COLO668 (cell line): ENCODE data around the gene WDR5.

ENCODE experiments used
- DNase-seq: peaks from one replicate; lab custom pipeline; 2025; ENCODE audit not compliant: unreplicated experiment; lab: John Stamatoyannopoulos, UW

Gene WDR5

GRCh38 chr9:134157378-134157885, 21.6 kb downstream of the WDR5 start:
- DNase-seq: no peak

GRCh38 chr9:134158242-134158641, 22.4 kb downstream of the WDR5 start:
- no peak for DNase-seq

DNA sequence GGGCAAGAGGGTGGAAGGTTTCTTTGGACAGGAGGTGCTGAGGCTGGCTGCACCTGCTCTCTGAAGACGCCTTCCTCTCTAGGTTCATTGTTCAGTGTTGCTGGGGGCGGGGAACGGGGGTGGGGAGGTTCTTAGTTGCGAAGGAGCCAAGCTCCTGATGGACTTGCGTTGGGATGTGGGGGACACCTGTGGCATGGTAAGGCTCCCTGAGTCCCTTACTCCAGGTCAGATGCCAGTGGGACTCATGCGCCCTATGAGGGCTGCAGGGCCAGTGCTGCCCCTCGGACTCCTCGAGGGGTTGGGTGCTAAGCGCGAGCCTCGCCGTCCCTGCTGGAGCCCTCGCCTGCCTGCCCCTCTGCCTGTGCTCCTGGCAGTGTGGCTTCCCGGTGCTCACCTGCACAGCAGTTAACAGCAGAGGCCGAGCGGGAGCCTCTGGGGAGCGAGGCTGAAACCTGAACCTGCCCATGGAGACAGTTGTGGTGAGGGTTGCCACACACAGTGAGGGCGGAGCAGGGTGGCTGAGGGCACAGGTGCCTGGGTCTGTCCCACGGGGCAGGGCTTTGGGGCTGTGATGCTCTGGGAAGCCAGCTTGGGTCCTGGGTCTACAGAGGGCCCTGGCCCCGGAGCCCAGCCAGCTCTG, 23.0 kb downstream of the WDR5 start:
- DNase-seq: peak; percentile 1

DNA sequence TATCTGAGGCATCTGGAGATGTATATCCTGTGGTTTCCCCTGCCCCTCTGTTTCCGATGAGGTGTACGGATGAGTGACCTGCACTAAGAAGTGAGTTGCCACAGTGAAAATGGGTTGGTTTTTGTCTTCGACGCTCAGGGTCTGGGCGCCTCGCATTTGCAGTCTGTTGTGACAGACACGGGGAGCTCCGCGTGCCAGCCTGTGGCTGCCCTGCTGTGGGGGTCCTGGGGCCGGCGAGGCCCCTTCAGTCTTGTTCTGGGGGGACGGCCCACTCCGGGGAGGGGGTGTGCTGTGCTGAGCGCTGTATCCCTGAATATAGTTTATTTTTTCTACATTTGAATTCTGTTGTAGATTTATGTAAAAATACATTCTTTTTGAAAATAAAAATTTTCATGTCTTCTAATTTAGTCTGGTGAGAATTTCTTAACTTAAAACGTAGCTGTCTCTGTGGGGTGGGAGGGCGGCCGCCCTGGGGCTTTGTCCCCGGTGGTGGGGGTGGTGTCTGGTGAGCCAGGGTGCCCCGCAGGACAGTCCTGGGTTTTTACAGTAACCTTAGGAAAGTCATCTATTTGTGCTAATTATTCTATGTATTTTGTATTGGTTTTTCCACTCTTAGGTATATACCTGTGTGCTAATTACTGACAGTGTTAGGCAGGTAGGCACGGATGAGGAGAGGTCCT, 23.8 kb downstream of the WDR5 start:
- DNase-seq: no peak

DNA sequence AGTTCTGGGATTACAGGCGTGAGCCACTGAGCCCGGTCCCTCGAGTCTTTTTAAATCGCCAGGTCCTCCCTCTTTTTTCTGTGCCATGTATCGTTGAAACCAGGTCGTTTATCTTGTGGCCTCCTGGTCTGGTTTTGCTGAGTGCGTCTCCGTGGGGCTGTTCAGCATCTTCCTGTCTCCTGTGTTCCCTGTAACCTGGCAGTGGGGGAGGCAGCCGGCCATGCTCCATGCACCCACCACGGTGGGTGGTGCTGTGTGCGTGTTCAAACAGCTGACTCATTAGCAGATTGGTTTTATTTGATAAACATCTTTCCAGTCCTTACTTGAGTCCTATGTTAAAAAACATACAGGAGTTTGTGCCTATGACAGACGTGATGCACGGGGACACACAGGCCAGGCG, 25.8 kb downstream of the WDR5 start:
- no peak for DNase-seq

DNA sequence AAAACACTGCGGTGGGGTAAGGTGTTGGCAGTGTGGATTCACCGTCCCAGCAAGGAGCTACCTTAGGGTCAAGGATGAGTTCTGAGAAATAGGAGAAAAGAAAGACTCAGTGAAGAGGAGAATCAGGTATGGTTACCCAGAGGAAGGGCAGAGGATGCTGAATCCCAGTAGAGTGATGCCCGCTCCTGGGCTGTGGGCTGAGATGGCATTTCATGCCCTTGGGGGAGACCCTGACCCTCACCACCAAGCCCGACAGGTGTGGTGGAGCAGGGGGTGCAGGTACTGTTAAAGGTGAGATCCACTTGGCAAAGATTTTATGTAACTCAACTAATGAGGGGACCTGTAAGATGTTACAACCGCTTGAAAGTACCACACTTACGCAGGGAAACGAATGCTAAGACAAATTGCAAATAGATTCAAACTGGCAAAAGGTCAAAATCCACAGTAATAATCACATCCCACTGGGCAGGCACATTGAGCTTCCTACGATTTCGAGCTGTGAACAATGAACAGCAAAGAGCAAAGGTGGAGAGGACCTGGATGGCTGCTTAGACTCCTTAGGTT, 26.4 kb downstream of the WDR5 start:
- DNase-seq: no peak

GRCh38 chr9:134162926-134163370, 27.1 kb downstream of the WDR5 start:
- peak; percentile 63 for DNase-seq

DNA sequence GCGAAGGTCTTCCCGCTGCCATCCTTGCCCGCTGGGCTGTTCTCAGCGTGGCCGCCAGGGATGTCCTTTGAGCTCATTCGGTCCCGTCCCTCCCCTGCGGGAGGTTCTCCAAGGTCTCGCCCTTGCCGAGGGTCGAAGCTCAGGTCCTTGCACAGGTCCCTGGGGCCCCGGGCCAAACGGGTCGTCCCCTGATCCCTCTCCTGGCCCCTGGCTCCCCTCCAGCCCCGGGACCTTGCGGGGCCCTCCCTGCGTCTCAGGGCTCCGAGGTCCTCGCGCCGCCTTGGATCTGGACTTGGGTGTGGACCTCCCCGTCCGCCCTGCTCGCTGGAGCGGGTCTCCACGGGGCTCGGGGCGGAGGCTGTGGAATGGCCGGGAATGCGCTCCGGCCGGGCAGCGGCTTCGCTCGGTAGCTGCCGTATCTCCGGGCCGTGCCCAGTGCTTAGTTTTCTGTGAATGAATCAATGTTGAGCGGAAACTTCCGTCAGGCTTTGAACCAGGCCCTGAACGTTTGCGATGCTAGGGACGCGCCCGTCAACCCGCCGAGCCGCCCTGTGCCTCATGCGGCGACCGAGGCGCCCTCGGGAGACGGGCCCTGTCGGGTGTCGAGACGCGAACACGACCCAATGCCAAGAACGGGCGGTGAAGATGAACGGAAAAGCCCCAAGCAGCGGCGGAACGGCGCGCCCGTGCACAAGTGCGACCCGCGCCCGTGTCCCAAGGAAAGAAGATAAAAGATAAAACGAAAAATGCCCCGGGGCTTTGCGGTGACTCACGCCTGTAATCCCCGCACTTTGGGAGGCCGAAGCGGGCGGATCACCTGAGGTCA, 27.7 kb downstream of the WDR5 start:
- DNase-seq: peak; percentile 73

GRCh38 chr9:134164879-134165278, 29.0 kb downstream of the WDR5 start:
- no peak for DNase-seq

GRCh38 chr9:134165357-134166315, 29.8 kb downstream of the WDR5 start:
- no peak for DNase-seq

DNA sequence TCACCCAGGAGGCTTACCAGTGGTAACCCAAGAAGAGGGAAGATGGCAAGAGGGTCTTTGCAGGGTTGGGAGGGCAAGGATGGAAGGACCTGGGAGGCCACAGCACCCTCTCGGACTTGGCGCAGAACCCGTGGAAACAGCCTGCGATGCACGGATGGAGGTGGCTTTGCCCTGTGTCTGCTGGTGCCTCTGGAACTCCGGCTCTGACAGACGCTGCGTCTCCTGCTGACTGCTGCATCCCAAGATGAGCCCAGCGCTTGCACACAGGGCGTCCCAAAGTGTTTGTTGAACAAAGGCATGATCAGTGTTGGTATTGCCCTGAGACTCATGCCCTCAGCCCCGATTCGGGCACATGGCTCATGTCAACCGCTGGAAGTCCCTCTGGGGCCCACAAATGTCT, 30.5 kb downstream of the WDR5 start:
- no peak for DNase-seq

DNA sequence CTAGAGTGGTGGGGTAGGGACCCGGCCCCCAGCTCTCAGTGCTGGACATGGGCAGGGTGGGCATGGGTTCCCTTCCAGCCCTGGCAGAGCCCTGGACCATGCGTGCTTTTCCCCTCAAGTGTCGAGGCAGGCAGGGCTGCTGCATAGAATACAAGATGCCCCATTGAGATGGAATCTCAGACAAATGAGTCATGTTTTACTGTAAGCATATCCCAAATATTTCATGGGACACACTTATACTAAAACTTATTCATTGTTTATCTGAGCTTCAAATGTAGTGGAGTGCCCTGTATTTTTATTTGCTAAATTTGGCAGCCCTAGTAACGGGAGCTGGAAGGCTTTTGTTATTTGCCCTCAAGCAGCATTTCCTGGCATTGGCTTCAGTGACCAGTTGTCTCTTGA, 31.6 kb downstream of the WDR5 start:
- no peak for DNase-seq

DNA sequence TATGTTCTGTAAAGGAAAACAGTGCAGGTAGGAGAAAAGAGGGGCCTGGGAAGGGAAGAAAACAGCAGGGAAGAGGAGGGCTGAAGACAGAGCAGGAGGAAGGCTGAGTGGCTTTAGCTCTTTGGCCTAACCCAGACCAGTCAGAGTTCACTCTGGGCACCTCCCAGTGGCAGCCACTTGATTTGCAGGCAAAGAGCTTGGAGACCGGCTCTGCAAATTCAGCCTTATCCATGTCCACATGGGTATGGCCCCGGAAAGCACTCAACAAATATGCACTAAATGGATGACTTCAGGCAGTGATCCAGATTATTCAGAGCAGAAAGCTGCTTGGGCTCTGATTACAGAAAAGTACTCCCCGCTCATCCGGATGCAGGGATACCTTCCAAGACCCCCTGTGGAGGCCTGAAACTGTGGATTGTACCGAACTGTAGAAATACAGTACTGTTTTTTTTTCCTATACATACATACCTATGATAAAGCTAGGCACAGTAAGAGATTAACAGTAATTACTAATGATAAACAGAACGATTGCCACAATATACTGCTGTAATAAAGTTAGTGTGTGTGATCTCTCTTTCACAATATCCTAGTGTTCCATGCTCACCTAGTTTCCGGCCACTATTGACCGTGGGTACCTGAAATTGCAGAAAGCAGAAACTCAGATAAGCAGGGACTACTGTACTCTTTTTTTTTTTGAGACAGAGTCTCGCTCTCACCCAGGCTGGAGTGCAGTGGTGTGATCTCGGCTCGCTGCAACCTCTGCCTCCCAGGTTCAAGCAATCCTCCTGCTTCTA, 33.1 kb downstream of the WDR5 start:
- no peak for DNase-seq

DNA sequence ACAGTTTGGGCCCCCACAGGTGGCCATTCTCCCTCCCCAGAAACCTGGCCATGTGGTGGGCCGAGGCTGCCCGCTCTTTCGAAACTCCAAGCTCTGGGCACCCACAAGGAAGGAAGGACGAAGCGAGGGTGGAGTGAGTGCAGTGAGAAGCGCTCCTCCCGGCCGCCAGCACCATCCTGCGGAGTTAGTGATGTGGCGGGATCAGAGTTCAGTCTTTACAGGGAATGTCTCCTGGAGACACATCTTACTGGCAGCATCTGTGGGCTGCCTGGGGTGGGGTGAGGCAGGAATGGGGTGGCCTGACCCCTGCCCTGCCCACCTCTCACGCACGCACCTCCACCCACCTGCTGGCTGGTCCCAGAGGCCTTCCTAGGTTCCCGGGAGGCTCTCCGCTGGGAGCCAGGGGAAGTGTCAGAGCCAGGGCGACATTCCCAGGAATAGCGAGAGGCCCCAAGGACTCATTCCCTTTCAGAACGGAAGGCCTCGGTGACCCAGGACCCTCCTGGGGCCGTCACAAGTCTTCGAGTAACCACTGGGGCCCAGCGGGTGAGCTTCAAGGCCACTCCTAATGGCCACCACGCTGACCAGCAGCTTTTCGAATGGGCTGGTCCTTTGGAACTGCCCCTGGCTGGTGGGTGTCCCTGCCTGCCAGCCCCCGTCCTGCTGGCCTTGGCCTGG, 34.0 kb downstream of the WDR5 start:
- DNase-seq: no peak

DNA sequence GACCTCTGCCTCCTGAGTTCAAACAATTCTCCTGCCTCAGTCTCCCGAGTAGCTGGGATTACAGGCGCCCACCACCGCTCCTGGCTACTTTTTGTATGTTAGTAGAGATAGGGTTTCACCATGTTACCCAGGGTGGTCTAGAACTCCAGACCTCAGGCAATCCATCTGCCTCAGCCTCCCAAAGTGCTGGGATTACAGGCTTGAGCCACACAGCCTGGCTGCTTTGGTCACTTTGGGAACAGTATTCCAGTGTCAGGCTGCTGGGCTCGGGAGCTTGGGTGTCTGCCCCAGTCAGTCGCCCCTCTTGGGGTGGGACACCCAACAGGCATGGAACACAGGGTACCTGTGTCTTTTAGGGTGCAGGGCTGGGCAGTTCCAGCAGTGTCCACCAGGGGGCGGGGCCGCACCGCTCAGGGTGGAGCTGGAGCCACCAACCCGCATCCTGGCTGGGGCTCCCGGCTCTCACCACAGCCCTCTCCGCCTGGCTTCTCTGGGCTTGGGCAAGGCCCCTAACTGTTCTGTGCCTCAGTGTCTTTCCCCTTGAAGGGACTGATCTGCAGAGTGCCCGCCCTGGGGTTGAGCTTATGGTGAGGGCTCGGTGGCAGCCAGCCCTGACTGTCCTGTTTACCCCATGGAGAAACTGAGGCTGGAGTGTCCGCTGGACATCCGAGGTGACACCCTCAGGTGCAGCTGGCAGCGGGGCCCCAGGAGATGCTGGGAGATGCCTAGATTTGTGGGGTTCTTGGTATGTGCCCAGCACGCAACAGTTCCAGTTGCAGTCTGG, 34.8 kb downstream of the WDR5 start:
- no peak for DNase-seq

GRCh38 chr9:134171316-134172197, 35.7 kb downstream of the WDR5 start:
- DNase-seq: no peak
